Femur (tissue), 1 donor: ENCODE measurements around the gene PEX7.
"Not testable (repeated sequence)": the region's sequence is repeated elsewhere in the genome, so short reads cannot be mapped to it uniquely, and the experiment has no call there.

Source experiments
- DNase-seq: peaks from one replicate; pipeline ENCODE4 v3.0.0-alpha.2; 2017

Gene PEX7

GRCh38 chr6:136846477-136846876 lies 24.1 kb downstream of the PEX7 start:
- DNase-seq, result not testable (repeated sequence)

GRCh38 chr6:136849979-136850563 lies 27.7 kb downstream of the PEX7 start:
- DNase-seq, result not testable (repeated sequence)

GRCh38 chr6:136859430-136859829 lies 37.0 kb downstream of the PEX7 start:
- DNase-seq, result no peak

GRCh38 chr6:136860043-136860442 lies 37.7 kb downstream of the PEX7 start:
- no peak for DNase-seq

GRCh38 chr6:136862662-136863061 lies 40.3 kb downstream of the PEX7 start:
- no peak for DNase-seq

GRCh38 chr6:136863752-136864151 lies 41.4 kb downstream of the PEX7 start:
- no peak for DNase-seq

GRCh38 chr6:136864676-136865075 lies 42.3 kb downstream of the PEX7 start:
- no peak for DNase-seq

GRCh38 chr6:136866872-136867416 lies 44.6 kb downstream of the PEX7 start:
- DNase-seq, result no peak

- no peak for DNase-seq
Observed at GRCh38 chr6:136869451-136869850, 47.1 kb downstream of the PEX7 start.

GRCh38 chr6:136873748-136874147 lies 51.4 kb downstream of the PEX7 start:
- DNase-seq, result no peak

- not testable (repeated sequence) for DNase-seq
Observed at GRCh38 chr6:136876469-136876868, 54.1 kb downstream of the PEX7 start.

GRCh38 chr6:136880748-136881460 lies 58.5 kb downstream of the PEX7 start:
- no peak for DNase-seq

- DNase-seq, result no peak
Observed at GRCh38 chr6:136886091-136886490, 63.7 kb downstream of the PEX7 start.

GRCh38 chr6:136887953-136888352 lies 65.6 kb downstream of the PEX7 start:
- no peak for DNase-seq

- DNase-seq, result no peak
Observed at GRCh38 chr6:136889271-136890193, 67.1 kb downstream of the PEX7 start.

- no peak for DNase-seq
Observed at GRCh38 chr6:136890194-136890839, 67.9 kb downstream of the PEX7 start.

- no peak for DNase-seq
Observed at GRCh38 chr6:136890986-136891385, 68.6 kb downstream of the PEX7 start.

GRCh38 chr6:136893187-136893586 lies 70.8 kb downstream of the PEX7 start:
- DNase-seq, result no peak

- no peak for DNase-seq
Observed at GRCh38 chr6:136895901-136896300, 73.5 kb downstream of the PEX7 start.

GRCh38 chr6:136897071-136897470 lies 74.7 kb downstream of the PEX7 start:
- DNase-seq, result no peak

- DNase-seq, result no peak
Observed at GRCh38 chr6:136901212-136901784, 78.9 kb downstream of the PEX7 start.

- not testable (repeated sequence) for DNase-seq
Observed at GRCh38 chr6:136904477-136904876, 82.1 kb downstream of the PEX7 start.
